ENCODE measurements around the gene GNL3. TPM values are rescaled to one million over a fixed set of nuclear protein-coding genes. Genes with fewer than 3 reads are reported as not detected.
A peak's percentile ranks its signal among the peaks of the same experiment; 100 is the strongest.

Gene GNL3
- polyA plus RNA-seq, 6 donors from 2014 or later, result 39.2 to 63.8 (median 58.2) TPM

GRCh38 chr3:52695798-52696671, 10.2 kb downstream of the GNL3 start:
- H3K4me1 Mint-ChIP-seq, result peaks cover 4 to 8% (median 7%) of the 10 kb centered on the region in 3 donors
- no peak for DNase-seq
- H3K27me3 Mint-ChIP-seq, result no peaks in the 10 kb centered on the region
- H3K9me3 Mint-ChIP-seq, result no peaks in the 10 kb centered on the region
- no peak overlapping the region for H3K4me3 Mint-ChIP-seq
- peaks cover 16 to 23% of the 10 kb centered on the region in 2 donors for H3K36me3 Mint-ChIP-seq
- H3K27ac Mint-ChIP-seq, result peak overlapping the region in 2 of 6 donors; percentile 9 to 53
- no peak for ATAC-seq (ENCODE audit: low read depth in 2 of 2)

DNA sequence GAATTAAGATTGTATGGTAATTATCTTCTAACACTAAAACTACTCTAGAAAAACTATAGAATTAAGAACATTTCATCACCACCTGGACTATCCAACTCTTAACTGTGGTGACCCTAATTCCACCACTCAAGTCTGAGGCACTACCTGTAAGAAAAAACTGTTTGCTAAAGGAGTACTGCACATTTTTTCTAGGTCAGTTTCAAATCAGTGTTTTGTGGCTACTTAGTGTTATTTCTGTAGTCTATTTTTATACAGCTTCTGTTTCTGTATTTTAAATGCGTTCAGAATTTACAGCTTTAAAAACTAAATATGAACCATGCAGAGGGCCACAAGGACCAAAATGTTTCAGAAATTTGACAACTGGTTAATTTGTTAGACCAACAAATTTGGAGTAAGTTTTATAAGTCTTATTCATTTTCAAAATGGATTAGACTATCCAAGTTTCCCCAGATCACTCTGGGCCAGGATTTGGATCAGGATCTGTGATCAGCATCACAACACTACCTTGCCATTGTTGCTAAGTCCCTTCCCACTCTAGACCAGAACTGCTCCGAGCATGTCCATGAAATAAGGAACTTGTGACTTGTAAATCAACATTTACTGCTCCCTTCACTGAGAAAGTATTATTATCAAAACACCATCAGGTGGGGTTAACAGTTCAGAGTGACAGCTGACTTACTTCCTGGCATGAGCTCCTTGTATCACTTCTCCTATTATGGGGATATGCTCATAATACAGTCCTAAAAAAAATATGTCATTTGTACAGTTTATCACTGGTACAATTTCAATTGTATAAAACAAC, 11.2 kb downstream of the GNL3 start:
- Mint-ChIP-seq H3K27ac (peak overlapping the region in 4 of 6 donors; percentile 36 to 88 (median 64)), H3K4me1 (peaks cover 4 to 8% (median 7%) of the 10 kb centered on the region in 3 donors), H3K4me3 (no peak overlapping the region), H3K9me3 (no peaks in the 10 kb centered on the region), H3K27me3 (no peaks in the 10 kb centered on the region), H3K36me3 (peaks cover 16 to 23% of the 10 kb centered on the region in 2 donors)
- peak in 1 of 2 donors; percentile 68 for ATAC-seq (ENCODE audit: low read depth in 2 of 2)
- no peak for DNase-seq

GRCh38 chr3:52697632-52697965, 11.8 kb downstream of the GNL3 start:
- peaks cover 4 to 8% (median 7%) of the 10 kb centered on the region in 3 donors for H3K4me1 Mint-ChIP-seq
- H3K36me3 Mint-ChIP-seq, result peaks cover 15 to 23% of the 10 kb centered on the region in 2 donors
- H3K4me3 Mint-ChIP-seq, result no peak overlapping the region
- peak overlapping the region in 5 of 6 donors; percentile 36 to 88 (median 52) for H3K27ac Mint-ChIP-seq
- no peaks in the 10 kb centered on the region for H3K27me3 Mint-ChIP-seq
- no peaks in the 10 kb centered on the region for H3K9me3 Mint-ChIP-seq
- ATAC-seq (ENCODE audit: low read depth in 2 of 2) (no peak), DNase-seq (no peak)

GRCh38 chr3:52703341-52703740, 17.5 kb downstream of the GNL3 start:
- Mint-ChIP-seq H3K27ac (peak overlapping the region in 1 of 6 donors; percentile 56), H3K4me1 (peaks cover 18 to 41% (median 26%) of the 10 kb centered on the region in 3 donors)

DNA sequence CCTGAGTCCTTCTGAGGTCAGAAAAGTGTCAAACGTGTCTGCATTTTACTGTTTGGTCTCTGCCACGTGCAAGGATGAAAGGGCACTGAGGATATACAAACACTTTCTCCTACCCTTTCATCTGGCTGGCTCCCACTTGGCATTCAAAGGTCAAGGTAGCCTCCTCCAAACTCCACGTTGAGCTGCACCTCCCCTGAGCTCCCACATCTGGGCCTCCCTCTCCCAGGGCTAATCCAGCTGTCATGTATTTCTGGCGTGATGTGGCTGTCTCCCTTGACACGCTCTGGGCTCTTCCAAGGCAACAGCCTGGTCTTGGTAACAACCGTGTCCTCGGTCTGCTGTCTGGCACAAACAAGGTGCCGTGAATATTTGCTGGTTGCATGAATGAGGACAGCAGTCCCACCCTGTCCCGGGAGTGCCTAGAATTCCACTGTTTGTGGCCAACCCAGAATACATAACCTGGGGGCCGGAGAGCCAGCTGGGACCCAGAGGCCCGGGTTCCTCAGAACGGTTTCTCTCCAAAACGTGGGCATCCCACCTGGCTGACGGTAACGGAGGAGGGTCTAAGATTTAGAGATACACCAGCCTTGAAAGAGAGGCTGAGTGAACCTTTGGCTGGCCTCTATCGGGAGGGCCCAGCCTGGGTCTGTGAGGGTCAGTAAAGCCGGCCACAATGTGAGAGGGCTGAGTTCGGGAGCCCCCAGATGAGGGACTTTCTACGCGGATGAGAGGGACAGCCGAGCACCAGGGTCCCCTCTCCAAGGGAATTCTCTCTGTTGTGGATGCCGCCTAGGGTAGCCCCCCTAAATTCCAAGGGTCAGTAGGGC, 19.0 kb downstream of the GNL3 start:
- H3K27me3 Mint-ChIP-seq, result no peaks in the 10 kb centered on the region
- H3K4me3 Mint-ChIP-seq, result peak overlapping the region; percentile 92 to 98 (median 94)
- no peaks in the 10 kb centered on the region for H3K36me3 Mint-ChIP-seq
- peak overlapping the region; percentile 76 to 96 (median 95) for H3K27ac Mint-ChIP-seq
- no peaks in the 10 kb centered on the region for H3K9me3 Mint-ChIP-seq
- peaks cover 18 to 52% (median 28%) of the 10 kb centered on the region in 3 donors for H3K4me1 Mint-ChIP-seq
- ATAC-seq (ENCODE audit: low read depth in 2 of 2) (no peak), DNase-seq (peak; percentile 5)

More at GRCh38 chr3:52703341-52703740, 17.5 kb downstream of the GNL3 start:
- ATAC-seq (ENCODE audit: low read depth in 2 of 2), result no peak
- Mint-ChIP-seq H3K9me3 (no peaks in the 10 kb centered on the region), H3K4me3 (peak overlapping the region in 5 of 8 donors; percentile 9 to 98 (median 37)), H3K27me3 (no peaks in the 10 kb centered on the region), H3K36me3 (no peaks in the 10 kb centered on the region)
- DNase-seq, result no peak

- ATAC-seq (ENCODE audit: low read depth in 2 of 2), result peak in 1 of 2 donors; percentile 52
- H3K27me3 Mint-ChIP-seq, result no peaks in the 10 kb centered on the region
- H3K36me3 Mint-ChIP-seq, result no peaks in the 10 kb centered on the region
- no peak for DNase-seq
- H3K4me1 Mint-ChIP-seq, result peaks cover 18 to 57% (median 33%) of the 10 kb centered on the region in 3 donors
- H3K9me3 Mint-ChIP-seq, result no peaks in the 10 kb centered on the region
- H3K4me3 Mint-ChIP-seq, result peak overlapping the region; percentile 92 to 98 (median 94)
- peak overlapping the region; percentile 76 to 98 (median 95) for H3K27ac Mint-ChIP-seq
Observed at GRCh38 chr3:52705438-52705687, 19.5 kb downstream of the GNL3 start.

DNA sequence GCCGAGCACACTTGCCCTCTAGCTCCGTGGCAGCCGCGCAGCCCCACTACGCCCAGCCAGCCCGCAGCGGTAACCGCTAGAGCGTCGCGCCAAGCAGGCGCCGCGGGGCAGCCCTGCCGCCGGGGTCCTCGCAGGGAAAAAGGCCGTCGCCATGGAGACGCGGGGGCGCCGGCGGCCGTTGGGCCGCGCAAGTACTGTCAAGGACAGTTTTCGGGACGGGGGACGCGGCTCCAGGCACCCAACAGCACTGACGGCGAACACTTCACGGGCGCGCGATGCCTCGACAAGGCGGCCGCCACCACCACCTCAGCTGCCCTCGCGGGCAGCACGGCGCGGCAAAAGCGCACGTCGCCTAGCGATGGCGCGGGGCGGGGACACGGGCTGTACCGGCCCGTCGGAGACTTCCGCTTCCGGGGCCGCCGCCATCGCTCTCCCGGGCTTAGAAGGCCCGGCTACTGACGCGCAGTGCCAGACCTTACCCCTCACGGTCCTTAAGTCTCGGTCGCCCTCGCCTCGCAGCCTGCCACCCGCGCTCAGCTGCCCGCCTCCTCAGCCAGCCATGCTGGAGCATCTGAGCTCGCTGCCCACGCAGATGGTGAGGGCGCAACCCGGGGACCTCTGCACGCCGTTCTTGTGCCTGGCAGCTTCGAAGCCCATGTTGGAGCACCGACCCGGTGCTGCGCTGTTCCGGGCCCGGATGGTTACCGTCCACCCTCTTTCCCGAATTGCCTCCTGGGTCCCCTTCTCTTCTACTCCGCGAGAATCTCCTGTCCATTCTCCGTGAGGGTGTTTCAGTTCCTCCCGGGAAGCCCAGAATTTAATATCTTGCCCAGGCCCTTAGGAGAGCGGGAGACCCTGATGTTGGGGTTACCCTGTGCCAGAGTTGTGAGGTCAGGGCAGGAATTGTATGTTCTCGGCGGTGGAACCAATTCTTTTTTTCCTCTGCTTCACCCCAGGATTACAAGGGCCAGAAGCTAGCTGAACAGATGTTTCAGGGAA, 20.2 kb downstream of the GNL3 start, which contains the start of the genes GLT8D1 and SPCS1:
TSS of gene GLT8D1 (minus strand) at position 104 of the 999 bp plus-strand sequence. CDS start 5,331 bp downstream, outside the sequence.
TSS of gene SPCS1 (plus strand) at position 419 of the 999 bp plus-strand sequence. CDS start at position 560, 141 bp downstream.
- Mint-ChIP-seq H3K9me3 (no peaks in the 10 kb centered on the region), H3K27ac (peak within 1 kb of the TSS; percentile 94 to 98 (median 95)), H3K4me3 (peak within 1 kb of the TSS; percentile 92 to 98 (median 94)), H3K27me3 (no peaks in the 10 kb centered on the region), H3K4me1 (peaks cover 18 to 62% (median 36%) of the 10 kb centered on the region in 3 donors), H3K36me3 (no peaks in the 10 kb centered on the region)
- peak; percentile 87 to 89 for ATAC-seq (ENCODE audit: low read depth in 2 of 2)
- peak; percentile 89 for DNase-seq

DNA sequence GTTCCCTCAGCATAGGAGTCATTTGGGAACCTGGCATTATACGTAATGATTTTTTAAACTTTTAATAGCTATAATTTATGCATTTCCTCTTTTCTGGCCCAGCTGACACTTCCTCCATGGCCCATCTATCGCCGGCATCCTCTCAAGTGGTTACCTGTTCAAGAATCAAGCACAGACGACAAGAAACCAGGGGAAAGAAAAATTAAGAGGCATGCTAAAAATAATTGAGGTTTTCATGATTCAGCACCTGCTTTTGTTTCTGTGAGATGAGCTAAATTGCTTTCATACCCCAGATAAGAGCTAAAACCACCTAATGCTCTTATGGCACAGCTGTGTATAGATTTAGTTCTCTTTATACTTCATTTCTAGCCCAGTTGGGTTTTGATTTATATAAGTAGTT, 21.8 kb downstream of the GNL3 start:
- Mint-ChIP-seq H3K27me3 (no peaks in the 10 kb centered on the region), H3K4me3 (peak overlapping the region; percentile 36 to 98 (median 86)), H3K36me3 (no peaks in the 10 kb centered on the region), H3K4me1 (peaks cover 18 to 62% (median 36%) of the 10 kb centered on the region in 3 donors), H3K27ac (peak overlapping the region; percentile 7 to 95 (median 80)), H3K9me3 (no peaks in the 10 kb centered on the region)
- no peak for ATAC-seq (ENCODE audit: low read depth in 2 of 2)
- peak; percentile 32 for DNase-seq

DNA sequence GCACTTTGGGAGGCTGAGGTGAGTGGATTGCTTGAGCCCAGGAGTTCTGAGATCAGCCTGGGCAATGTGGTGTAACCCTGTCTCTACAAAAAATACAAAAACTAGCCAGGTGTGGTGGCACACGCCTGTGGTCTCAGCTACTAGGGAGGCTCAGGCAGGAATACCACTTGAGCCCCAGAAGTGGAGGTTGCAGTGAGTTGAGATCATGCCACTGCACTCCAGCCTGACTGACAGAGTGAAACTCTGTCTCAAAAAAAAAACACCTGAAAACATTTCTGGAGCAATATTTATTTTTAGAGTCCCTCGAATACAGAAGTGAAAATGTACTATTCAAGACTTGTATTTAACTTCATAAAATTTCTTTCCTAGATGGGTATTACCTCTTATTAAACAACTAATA, 24.7 kb downstream of the GNL3 start:
- peak; percentile 12 for DNase-seq
- no peak for ATAC-seq (ENCODE audit: low read depth in 2 of 2)
- Mint-ChIP-seq H3K27ac (peak overlapping the region; percentile 18 to 93 (median 69)), H3K4me1 (peaks cover 13 to 47% (median 28%) of the 10 kb centered on the region in 3 donors), H3K4me3 (peak overlapping the region in 5 of 8 donors; percentile 25 to 82 (median 58)), H3K36me3 (no peaks in the 10 kb centered on the region), H3K9me3 (no peaks in the 10 kb centered on the region), H3K27me3 (no peaks in the 10 kb centered on the region)

DNA sequence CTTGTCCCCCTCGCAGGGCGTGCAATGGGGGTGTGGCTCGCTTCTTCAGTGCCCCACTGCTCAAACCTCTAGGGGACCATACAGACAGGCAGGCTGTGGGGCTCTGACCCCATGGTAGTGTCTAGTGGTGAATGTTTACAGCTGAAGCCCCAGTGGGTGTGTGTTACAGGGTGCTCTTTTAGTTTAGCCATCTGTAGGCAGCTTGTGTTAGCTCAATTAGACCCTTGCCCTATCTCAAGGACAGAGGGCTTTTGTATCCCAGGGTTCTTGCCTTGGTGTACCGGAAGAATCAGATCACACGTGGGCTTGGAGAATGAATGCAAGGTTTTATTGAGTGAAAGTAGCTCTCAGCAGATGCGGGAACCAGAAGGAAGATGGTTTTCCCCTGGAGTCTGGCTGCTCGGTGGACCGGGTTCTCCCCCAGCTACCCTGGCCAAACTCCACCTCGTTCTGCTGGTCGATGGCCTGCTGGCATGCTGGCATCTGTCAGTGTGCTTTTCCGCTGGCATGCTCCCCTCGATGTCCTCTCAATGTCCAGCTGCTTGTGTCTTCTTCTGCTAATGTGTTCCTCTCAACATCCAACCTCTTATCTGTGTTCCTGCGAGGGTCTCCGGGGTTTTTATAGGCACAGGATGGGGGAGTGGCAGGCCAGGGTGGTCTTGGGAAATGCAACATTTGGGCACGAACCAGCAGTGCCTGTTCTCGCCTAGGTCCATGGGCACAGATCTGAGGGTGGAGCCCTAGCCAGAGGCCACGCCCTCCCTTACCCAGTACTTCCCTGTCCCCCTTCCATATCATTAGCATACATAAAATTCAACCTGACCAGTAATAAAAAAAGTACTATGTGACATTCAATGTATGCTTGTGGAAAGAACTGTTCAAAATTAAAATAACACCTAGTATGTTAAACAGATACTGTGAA, 26.7 kb downstream of the GNL3 start:
- H3K36me3 Mint-ChIP-seq, result peaks cover 0 to 4% of the 10 kb centered on the region in 2 donors
- H3K27me3 Mint-ChIP-seq, result no peaks in the 10 kb centered on the region
- DNase-seq (no peak), ATAC-seq (ENCODE audit: low read depth in 2 of 2) (no peak)
- peak overlapping the region in 2 of 6 donors; percentile 20 to 76 for H3K27ac Mint-ChIP-seq
- no peaks in the 10 kb centered on the region for H3K9me3 Mint-ChIP-seq
- no peak overlapping the region for H3K4me3 Mint-ChIP-seq
- peaks cover 9 to 30% (median 23%) of the 10 kb centered on the region in 3 donors for H3K4me1 Mint-ChIP-seq

Measured in naive B cell (primary cell).